GM12878 (cell line): ENCODE data around the gene LRRC53. TPM values are rescaled to one million over a fixed set of nuclear protein-coding genes. Genes with fewer than 3 reads are reported as not detected.
A peak's percentile ranks its signal among the peaks of the same experiment; 100 is the strongest.

Source experiments
- ATAC-seq: fragments of 200-7000 bp; cut with Tn5 transposase; 3 replicates; pipeline ENCODE4 v1.9.1; 2020; ENCODE audit warnings: mild to moderate bottlenecking, moderate library complexity
- BruUV-seq: library from RNA; stranded (reverse); fragments of 400-500 nt; replicated peaks from 2 replicates; lab custom pipeline; 2021; lab: Mats Ljungman, UMichigan
- CTCF ChIA-PET: fragments of 300-600 bp; sonication (Branson Sonifier 250); formaldehyde crosslinking; extraction: SDS; loops from one replicate; lab custom pipeline; 2021; ENCODE audit warnings: inconsistent platforms; lab: Yijun Ruan, JAX
- POLR2A ChIA-PET: fragments of 350-600 bp; formaldehyde crosslinking; extraction: SDS; loops from one replicate; lab custom pipeline; 2021; ENCODE audit warnings: inconsistent platforms; lab: Charles Lee
- RAD21 ChIA-PET: fragments of 300-600 bp; sonication (Branson Sonifier 250); formaldehyde crosslinking; loops from one replicate; lab custom pipeline; 2023; ENCODE audit warnings: antibody characterized with exemption; ENCODE audit not compliant: unreplicated experiment; lab: Charles Lee
- SMC1A ChIA-PET: fragments of 300-600 bp; sonication (Branson Sonifier 250); formaldehyde crosslinking; loops from one replicate; lab custom pipeline; 2023; ENCODE audit not compliant: unreplicated experiment, uncharacterized antibody; lab: Charles Lee
- DNase-seq: peaks from one replicate; pipeline ENCODE4 v3.0.0-alpha.2; 2011; ENCODE audit warnings: low read depth, low spot score
- FAIRE-seq: peaks from 3 replicates; lab custom pipeline; 2011; peaks lifted over from hg19 to GRCh38; lab: Jason Lieb, UNC
- H2AFZ ChIP-seq: 2 replicates; pipeline ENCODE4 v1.6.0; 2011; ENCODE audit warnings: low read depth, low read length, control low read depth; ENCODE audit not compliant: control insufficient read depth
- H3K27ac ChIP-seq: 2 replicates; pipeline ENCODE4 v1.5.1; 2011; ENCODE audit warnings: control low read depth; ENCODE audit not compliant: control insufficient read depth, insufficient read depth
- H3K27me3 ChIP-seq, 2 experiments: replicated peaks in 1 of 2; 2 replicates each; pipeline versions ENCODE4 v1.6.0 to v1.6.1; 2011; ENCODE audit warnings: low read length in 1 of 2; ENCODE audit not compliant: control insufficient read depth in 2 of 2, insufficient read depth in 2 of 2
- H3K36me3 ChIP-seq, 2 experiments: 2 replicates each; pipeline ENCODE4 v1.5.1; 2011; ENCODE audit warnings: low read length in 1 of 2; ENCODE audit not compliant: control insufficient read depth in 2 of 2, insufficient read depth in 2 of 2
- H3K4me1 ChIP-seq: 2 replicates; pipeline ENCODE4 v1.6.1; 2011; ENCODE audit warnings: mild to moderate bottlenecking, low read length, moderate library complexity, mixed read lengths; ENCODE audit not compliant: control insufficient read depth, insufficient read depth
- H3K4me2 ChIP-seq: 2 replicates; pipeline ENCODE4 v1.6.0; 2011; ENCODE audit warnings: control low read depth; ENCODE audit not compliant: control insufficient read depth, insufficient read depth
- H3K4me3 ChIP-seq: fragments of 200-600 bp; sonication (generic); 2 replicates; pipeline ENCODE4 v1.5.1; 2016
- H3K79me2 ChIP-seq: 2 replicates; pipeline ENCODE4 v1.6.0; 2011; ENCODE audit warnings: low read length; ENCODE audit not compliant: control insufficient read depth, insufficient read depth
- H3K9ac ChIP-seq: 2 replicates; pipeline ENCODE4 v1.8.0; 2011; ENCODE audit warnings: low read length, control low read depth, mixed read lengths; ENCODE audit not compliant: control insufficient read depth, insufficient read depth
- H3K9me3 ChIP-seq: replicated peaks from 3 replicates; pipeline ENCODE4 v1.5.1; 2011; ENCODE audit warnings: mild to moderate bottlenecking, low read length; ENCODE audit not compliant: control insufficient read depth, insufficient read depth
- H4K20me1 ChIP-seq: 2 replicates; pipeline ENCODE4 v1.6.0; 2011; ENCODE audit not compliant: control insufficient read depth, insufficient read depth
- NRF1 ChIP-seq: conservative IDR thresholded peaks from 2 replicates; pipeline ENCODE4 v1.6.1; 2011; ENCODE audit warnings: mild to moderate bottlenecking, low read depth, low read length, improper control_type of control experiment
- PML ChIP-seq: IDR thresholded peaks from 2 replicates; pipeline ENCODE4 v1.6.1; 2012; ENCODE audit warnings: low read length, inconsistent platforms
- SIN3A ChIP-seq: IDR thresholded peaks from 2 replicates; pipeline ENCODE4 v1.6.1; 2012; ENCODE audit warnings: low read depth, low read length, improper control_type of control experiment
- WGBS: methylation state at CpG from one replicate; pipeline ENCODE4 v1.1.6; 2016; ENCODE audit warnings: low lambda C conversion rate; ENCODE audit not compliant: insufficient replicate concordance, insufficient coverage; ENCODE audit errors: missing lambda C conversion rate; 5-methylcytosine and 5-hydroxymethylcytosine counted together
- in situ Hi-C: fragments of 300-500 bp; cut with MboI; formaldehyde crosslinking; loops from 9 replicates; pipeline ENCODE4 v1.14.3; 2018; ENCODE audit warnings: mixed read lengths
- intact Hi-C: fragments of 100-400 bp; cut with micrococcal nuclease; formaldehyde crosslinking; loops from one replicate; pipeline ENCODE4 v1.14.2; 2022; ENCODE audit not compliant: unreplicated experiment
- polyA plus RNA-seq, 11 experiments: library from polyadenylated mRNA; depleted of rRNA in 4 of 11; unstranded in 6 of 11; stranded (reverse) in 5 of 11; fragments of >200 nt; fragmentation: Nextera tagmentation in 4 of 11; fragmentation: Illumina TruSeq in 1 of 11; extraction: Ambion mirVana in 4 of 11; extraction: Trizol in 1 of 11; gene quantifications; 1 replicate in 1 of 11; 2 replicates in 10 of 11; pipeline versions ENCODE4 v1.2.1 to v1.2.3, GENCODE V29; 2011 to 2016; ENCODE audit warnings: inconsistent platforms in 2 of 11, missing spikeins in 2 of 11, low read depth in 1 of 11
- total RNA-seq, 4 experiments: library from RNA; depleted of rRNA in 3 of 4; stranded (reverse); fragments of >200 nt in 3 of 4; fragmentation: Illumina TruSeq in 1 of 4; extraction: Trizol in 1 of 4; gene quantifications; 2 replicates each; pipeline versions ENCODE4 v1.2.1 to v1.2.3, GENCODE V29; 2013 to 2021
- TF ChIP-seq, protein P1 (sequence below): IDR thresholded peaks from 2 replicates; pipeline ENCODE4 v1.6.1; 2011; ENCODE audit warnings: borderline replicate concordance, low read depth, mild to moderate bottlenecking, moderate library complexity, mixed read lengths, low read length; ENCODE audit not compliant: insufficient read depth; ENCODE audit errors: extremely low read length
- TF ChIP-seq, protein P2 (sequence below): fragments of 150-350 bp; IDR thresholded peaks from 2 replicates; pipeline ENCODE4 v1.6.1; 2016; ENCODE audit warnings: low read depth, low read length
- TF ChIP-seq, protein P3 (sequence below): fragments of 450-650 bp; IDR thresholded peaks from 2 replicates; pipeline ENCODE4 v1.6.1; 2016; ENCODE audit warnings: mild to moderate bottlenecking
- TF ChIP-seq, protein P4 (sequence below): IDR thresholded peaks from 2 replicates; pipeline ENCODE4 v1.6.1; 2012; ENCODE audit warnings: low read length, inconsistent platforms

The LRRC53 gene
- total and polyA plus RNA-seq, 10 of the 15 experiments (the other 5 are each of a cell fraction or from before 2014, with no cell fraction given), result not detected

DNA sequence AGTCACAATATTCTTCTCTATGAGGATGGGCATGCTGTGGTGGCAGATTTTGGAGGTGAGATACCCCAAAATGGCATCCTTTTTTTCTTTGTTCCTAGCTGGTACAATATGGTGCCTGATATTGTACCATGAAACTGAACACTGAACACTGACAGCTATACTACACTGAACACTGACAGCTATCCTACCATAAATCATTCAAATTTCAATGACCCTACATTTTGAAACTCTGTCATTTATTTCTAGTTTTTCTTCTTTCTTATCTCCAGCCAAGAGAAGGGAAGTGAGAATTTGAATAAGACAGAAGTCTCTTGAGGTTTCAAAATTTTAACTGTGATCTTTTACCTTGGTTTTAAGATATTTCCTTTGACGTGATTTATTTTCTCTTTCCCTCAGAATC lies 76.3 kb downstream of the LRRC53 start:
- no peak overlapping the region for H3K27ac ChIP-seq
- RAD21 ChIA-PET, result interaction anchor here (0.6 kb wide), 1 partner anchor 275 kb away, joined by 3 read pairs; no protein-coding TSS in a partner anchor
- TF ChIP-seq SIN3A, result no peak
- TF ChIP-seq, protein P1, sequence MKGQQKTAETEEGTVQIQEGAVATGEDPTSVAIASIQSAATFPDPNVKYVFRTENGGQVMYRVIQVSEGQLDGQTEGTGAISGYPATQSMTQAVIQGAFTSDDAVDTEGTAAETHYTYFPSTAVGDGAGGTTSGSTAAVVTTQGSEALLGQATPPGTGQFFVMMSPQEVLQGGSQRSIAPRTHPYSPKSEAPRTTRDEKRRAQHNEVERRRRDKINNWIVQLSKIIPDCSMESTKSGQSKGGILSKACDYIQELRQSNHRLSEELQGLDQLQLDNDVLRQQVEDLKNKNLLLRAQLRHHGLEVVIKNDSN, result no peak
- no peak for TF ChIP-seq PML
- TF ChIP-seq, protein P2, sequence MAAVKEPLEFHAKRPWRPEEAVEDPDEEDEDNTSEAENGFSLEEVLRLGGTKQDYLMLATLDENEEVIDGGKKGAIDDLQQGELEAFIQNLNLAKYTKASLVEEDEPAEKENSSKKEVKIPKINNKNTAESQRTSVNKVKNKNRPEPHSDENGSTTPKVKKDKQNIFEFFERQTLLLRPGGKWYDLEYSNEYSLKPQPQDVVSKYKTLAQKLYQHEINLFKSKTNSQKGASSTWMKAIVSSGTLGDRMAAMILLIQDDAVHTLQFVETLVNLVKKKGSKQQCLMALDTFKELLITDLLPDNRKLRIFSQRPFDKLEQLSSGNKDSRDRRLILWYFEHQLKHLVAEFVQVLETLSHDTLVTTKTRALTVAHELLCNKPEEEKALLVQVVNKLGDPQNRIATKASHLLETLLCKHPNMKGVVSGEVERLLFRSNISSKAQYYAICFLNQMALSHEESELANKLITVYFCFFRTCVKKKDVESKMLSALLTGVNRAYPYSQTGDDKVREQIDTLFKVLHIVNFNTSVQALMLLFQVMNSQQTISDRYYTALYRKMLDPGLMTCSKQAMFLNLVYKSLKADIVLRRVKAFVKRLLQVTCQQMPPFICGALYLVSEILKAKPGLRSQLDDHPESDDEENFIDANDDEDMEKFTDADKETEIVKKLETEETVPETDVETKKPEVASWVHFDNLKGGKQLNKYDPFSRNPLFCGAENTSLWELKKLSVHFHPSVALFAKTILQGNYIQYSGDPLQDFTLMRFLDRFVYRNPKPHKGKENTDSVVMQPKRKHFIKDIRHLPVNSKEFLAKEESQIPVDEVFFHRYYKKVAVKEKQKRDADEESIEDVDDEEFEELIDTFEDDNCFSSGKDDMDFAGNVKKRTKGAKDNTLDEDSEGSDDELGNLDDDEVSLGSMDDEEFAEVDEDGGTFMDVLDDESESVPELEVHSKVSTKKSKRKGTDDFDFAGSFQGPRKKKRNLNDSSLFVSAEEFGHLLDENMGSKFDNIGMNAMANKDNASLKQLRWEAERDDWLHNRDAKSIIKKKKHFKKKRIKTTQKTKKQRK, result no peak
- TF ChIP-seq, protein P3, sequence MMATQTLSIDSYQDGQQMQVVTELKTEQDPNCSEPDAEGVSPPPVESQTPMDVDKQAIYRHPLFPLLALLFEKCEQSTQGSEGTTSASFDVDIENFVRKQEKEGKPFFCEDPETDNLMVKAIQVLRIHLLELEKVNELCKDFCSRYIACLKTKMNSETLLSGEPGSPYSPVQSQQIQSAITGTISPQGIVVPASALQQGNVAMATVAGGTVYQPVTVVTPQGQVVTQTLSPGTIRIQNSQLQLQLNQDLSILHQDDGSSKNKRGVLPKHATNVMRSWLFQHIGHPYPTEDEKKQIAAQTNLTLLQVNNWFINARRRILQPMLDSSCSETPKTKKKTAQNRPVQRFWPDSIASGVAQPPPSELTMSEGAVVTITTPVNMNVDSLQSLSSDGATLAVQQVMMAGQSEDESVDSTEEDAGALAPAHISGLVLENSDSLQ, result peak; percentile 73
- TF ChIP-seq, protein P4, sequence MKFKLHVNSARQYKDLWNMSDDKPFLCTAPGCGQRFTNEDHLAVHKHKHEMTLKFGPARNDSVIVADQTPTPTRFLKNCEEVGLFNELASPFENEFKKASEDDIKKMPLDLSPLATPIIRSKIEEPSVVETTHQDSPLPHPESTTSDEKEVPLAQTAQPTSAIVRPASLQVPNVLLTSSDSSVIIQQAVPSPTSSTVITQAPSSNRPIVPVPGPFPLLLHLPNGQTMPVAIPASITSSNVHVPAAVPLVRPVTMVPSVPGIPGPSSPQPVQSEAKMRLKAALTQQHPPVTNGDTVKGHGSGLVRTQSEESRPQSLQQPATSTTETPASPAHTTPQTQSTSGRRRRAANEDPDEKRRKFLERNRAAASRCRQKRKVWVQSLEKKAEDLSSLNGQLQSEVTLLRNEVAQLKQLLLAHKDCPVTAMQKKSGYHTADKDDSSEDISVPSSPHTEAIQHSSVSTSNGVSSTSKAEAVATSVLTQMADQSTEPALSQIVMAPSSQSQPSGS, result no peak
- TF ChIP-seq NRF1, result no peak
- peak; percentile 56 for ATAC-seq
- no peaks in the 10 kb centered on the region for H3K4me1 ChIP-seq
- intact Hi-C loops (no loop called here), in situ Hi-C loops (no loop called here)
- POLR2A ChIA-PET, result no interaction called here
- no TSS peak for BruUV-seq
- no peaks in the 10 kb centered on the region for H3K27me3 ChIP-seq
- no peaks in the 10 kb centered on the region for H4K20me1 ChIP-seq
- no peak for FAIRE-seq
- H3K4me3 ChIP-seq, result no peak overlapping the region
- 7% methylated on average over 1 of the region's 1 CpG for WGBS
- CTCF ChIA-PET, result interaction anchor here (0.6 to 1.1 kb wide), 2 partner anchors 39 to 570 kb away, joined by 3 read pairs; no protein-coding TSS in a partner anchor
- SMC1A ChIA-PET, result interaction anchor here (0.6 kb wide), 1 partner anchor 24 kb away, joined by 3 read pairs; no protein-coding TSS in a partner anchor
- no peak overlapping the region for H3K4me2 ChIP-seq
- no peaks in the 10 kb centered on the region for H3K79me2 ChIP-seq
- H3K9me3 ChIP-seq, result no peaks in the 10 kb centered on the region
- no peak for DNase-seq
- H2AFZ ChIP-seq, result no peak overlapping the region
- no peaks in the 10 kb centered on the region for H3K36me3 ChIP-seq
- H3K9ac ChIP-seq, result no peak overlapping the region
